Erythroblast (primary cell): ENCODE data around the gene SPAAR.

Source experiments
- GATA1 ChIP-seq: IDR thresholded peaks from 2 replicates; pipeline ENCODE4 v1.6.1; 2011; ENCODE audit warnings: low read depth, mild to moderate bottlenecking, control low read depth, low read length, moderate library complexity
- POLR2A ChIP-seq: IDR thresholded peaks from 2 replicates; pipeline ENCODE4 v1.6.1; 2011; ENCODE audit warnings: mild to moderate bottlenecking, low read length

GRCh38 chr9:35920051-35920620, 10.8 kb downstream of the SPAAR start:
- TF ChIP-seq POLR2A (no peak), GATA1 (no peak)
